B cell (primary cell): ENCODE data around the gene DNAJC16. TPM values are rescaled to one million over a fixed set of nuclear protein-coding genes. Genes with fewer than 3 reads are reported as not detected.

Experiments used
- ATAC-seq: fragments of 200-7000 bp; cut with Tn5 transposase; one replicate; pipeline ENCODE4 v1.10.0; 2021; ENCODE audit warnings: low read depth, mild to moderate bottlenecking, moderate number of reproducible peaks, moderate library complexity
- CTCF ChIA-PET: fragments of 350-600 bp; sonication (Branson Sonifier 250); formaldehyde crosslinking; loops from one replicate; lab custom pipeline; 2021; ENCODE audit warnings: antibody characterized with exemption, inconsistent platforms; lab: Charles Lee
- POLR2A ChIA-PET: fragments of 350-600 bp; sonication (Branson Sonifier 250); formaldehyde crosslinking; loops from one replicate; lab custom pipeline; 2021; ENCODE audit warnings: antibody characterized with exemption; lab: Charles Lee
- DNase-seq: peaks from one replicate; pipeline ENCODE4 v3.0.0; 2013
- H2AFZ ChIP-seq: 2 replicates; pipeline ENCODE4 v1.6.1; 2012; ENCODE audit warnings: mild to moderate bottlenecking, low read depth, low read length; ENCODE audit not compliant: insufficient read depth, poor library complexity, severe bottlenecking
- H3K27ac ChIP-seq, 2 donors: 1 replicate in 1 of 2; 2 replicates in 1 of 2; pipeline ENCODE4 v1.5.1; 2012 to 2013; ENCODE audit warnings: low read length in 2 of 2, mild to moderate bottlenecking in 2 of 2, moderate library complexity in 1 of 2
- H3K27me3 ChIP-seq, 4 experiments: fragments of 200-600 bp in 1 of 4; sonication (generic) in 1 of 4; replicated peaks in 1 of 4; 1 replicate in 2 of 4; 2 replicates in 2 of 4; pipeline versions ENCODE4 v1.6.1 to v1.7.0; 2013 to 2016; ENCODE audit warnings: low read length in 3 of 4, mild to moderate bottlenecking in 2 of 4, mixed read lengths in 1 of 4, moderate library complexity in 1 of 4; ENCODE audit not compliant: insufficient read depth in 4 of 4, control insufficient read depth in 3 of 4; ENCODE audit errors: control extremely low read depth in 1 of 4
- H3K36me3 ChIP-seq, 2 experiments: replicated peaks in 1 of 2; 1 replicate in 1 of 2; 2 replicates in 1 of 2; pipeline versions ENCODE4 v1.6.1 to v1.7.1; 2013; ENCODE audit warnings: low read length in 1 of 2; ENCODE audit not compliant: insufficient read depth in 2 of 2, control insufficient read depth in 1 of 2; ENCODE audit errors: control extremely low read depth in 1 of 2, extremely low read depth in 1 of 2
- H3K4me1 ChIP-seq, 2 donors: fragments of 200-600 bp in 1 of 2; sonication (generic) in 1 of 2; 1 replicate in 1 of 2; 2 replicates in 1 of 2; pipeline versions ENCODE4 v1.5.1 to v1.6.1; 2013 to 2017; ENCODE audit warnings: low read length in 2 of 2; ENCODE audit not compliant: control insufficient read depth in 2 of 2, insufficient read depth in 2 of 2
- H3K4me2 ChIP-seq: replicated peaks from 2 replicates; pipeline ENCODE3; 2012; ENCODE audit warnings: mild to moderate bottlenecking, low read depth, low read length; ENCODE audit not compliant: poor library complexity, severe bottlenecking
- H3K4me3 ChIP-seq, 5 experiments: fragments of 200-600 bp in 1 of 5; sonication (generic) in 1 of 5; 1 replicate in 3 of 5; 2 replicates in 2 of 5; pipeline versions ENCODE4 v1.5.1 to v1.7.0; 2011 to 2016; ENCODE audit warnings: low read length in 4 of 5, mild to moderate bottlenecking in 4 of 5, low read depth in 2 of 5, control low read depth in 1 of 5, moderate library complexity in 1 of 5; ENCODE audit not compliant: insufficient read depth in 1 of 5; ENCODE audit errors: control extremely low read depth in 1 of 5, extremely low read depth in 1 of 5
- H3K79me2 ChIP-seq: fragments of 200-600 bp; sonication (generic); one replicate; pipeline ENCODE4 v1.6.0; 2016; ENCODE audit warnings: low read length; ENCODE audit not compliant: control insufficient read depth, insufficient read depth
- H3K9ac ChIP-seq: fragments of 200-600 bp; sonication (generic); 2 replicates; pipeline ENCODE4 v1.6.1; 2017; ENCODE audit warnings: mild to moderate bottlenecking, low read length, moderate library complexity
- H3K9me3 ChIP-seq, 3 donors: one replicate each; pipeline versions ENCODE4 v1.6.1 to v1.7.1; 2013; ENCODE audit warnings: low read length in 2 of 3; ENCODE audit not compliant: control insufficient read depth in 2 of 3, insufficient read depth in 1 of 3; ENCODE audit errors: control extremely low read depth in 1 of 3
- H4K20me1 ChIP-seq: 2 replicates; pipeline ENCODE4 v1.6.0; 2012; ENCODE audit warnings: mild to moderate bottlenecking, low read length; ENCODE audit not compliant: insufficient read depth, control insufficient read depth, poor library complexity, severe bottlenecking
- H3K27ac Mint-ChIP-seq: one replicate; pipeline ENCODE4 v1.8.0; 2021; ENCODE audit warnings: mixed read lengths
- H3K27me3 Mint-ChIP-seq: one replicate; pipeline ENCODE4 v1.8.0; 2021; ENCODE audit warnings: mixed read lengths
- H3K4me1 Mint-ChIP-seq: one replicate; pipeline ENCODE4 v1.8.0; 2021; ENCODE audit warnings: mixed read lengths
- H3K4me3 Mint-ChIP-seq: one replicate; pipeline ENCODE4 v1.8.0; 2021; ENCODE audit warnings: mixed read lengths
- H3K9me3 Mint-ChIP-seq: one replicate; pipeline ENCODE4 v1.8.0; 2022; ENCODE audit warnings: mixed read lengths; ENCODE audit not compliant: insufficient read depth
- EZH2 ChIP-seq: IDR thresholded peaks from 2 replicates; pipeline ENCODE4 v1.6.1; 2012; ENCODE audit warnings: borderline replicate concordance, low read depth, mild to moderate bottlenecking, moderate library complexity, low read length; ENCODE audit not compliant: insufficient read depth, poor library complexity, severe bottlenecking
- WGBS: methylation state at CpG from one replicate; pipeline ENCODE4 v1.1.5; 2013; ENCODE audit warnings: missing lambda C conversion rate; ENCODE audit not compliant: insufficient coverage; 5-methylcytosine and 5-hydroxymethylcytosine counted together
- intact Hi-C: fragments of 100-400 bp; cut with micrococcal nuclease; formaldehyde crosslinking; loops from one replicate; pipeline ENCODE4 v1.10.0; 2022
- polyA plus RNA-seq: library from polyadenylated mRNA; depleted of rRNA; stranded (reverse); fragments of >200 nt; gene quantifications from 2 replicates; pipeline ENCODE4 v1.2.3, GENCODE V29; 2012
- total RNA-seq, 2 donors: library from RNA; stranded (reverse); fragments of 120-200 nt in 1 of 2; gene quantifications; 1 replicate in 1 of 2; 2 replicates in 1 of 2; pipeline versions ENCODE4 v1.2.3 to v1.2.4, GENCODE V29; 2013 to 2022
- TF ChIP-seq, protein P1 (sequence below): fragments of 200-600 bp; IDR thresholded peaks from one replicate; pipeline ENCODE4 v1.8.0; 2022; ENCODE audit warnings: antibody characterized with exemption, mild to moderate bottlenecking

DNAJC16 gene
- total and polyA plus RNA-seq, 2 donors (not counting 1 experiment from before 2014, with no cell fraction given): 16.9 to 47.1 TPM

DNA sequence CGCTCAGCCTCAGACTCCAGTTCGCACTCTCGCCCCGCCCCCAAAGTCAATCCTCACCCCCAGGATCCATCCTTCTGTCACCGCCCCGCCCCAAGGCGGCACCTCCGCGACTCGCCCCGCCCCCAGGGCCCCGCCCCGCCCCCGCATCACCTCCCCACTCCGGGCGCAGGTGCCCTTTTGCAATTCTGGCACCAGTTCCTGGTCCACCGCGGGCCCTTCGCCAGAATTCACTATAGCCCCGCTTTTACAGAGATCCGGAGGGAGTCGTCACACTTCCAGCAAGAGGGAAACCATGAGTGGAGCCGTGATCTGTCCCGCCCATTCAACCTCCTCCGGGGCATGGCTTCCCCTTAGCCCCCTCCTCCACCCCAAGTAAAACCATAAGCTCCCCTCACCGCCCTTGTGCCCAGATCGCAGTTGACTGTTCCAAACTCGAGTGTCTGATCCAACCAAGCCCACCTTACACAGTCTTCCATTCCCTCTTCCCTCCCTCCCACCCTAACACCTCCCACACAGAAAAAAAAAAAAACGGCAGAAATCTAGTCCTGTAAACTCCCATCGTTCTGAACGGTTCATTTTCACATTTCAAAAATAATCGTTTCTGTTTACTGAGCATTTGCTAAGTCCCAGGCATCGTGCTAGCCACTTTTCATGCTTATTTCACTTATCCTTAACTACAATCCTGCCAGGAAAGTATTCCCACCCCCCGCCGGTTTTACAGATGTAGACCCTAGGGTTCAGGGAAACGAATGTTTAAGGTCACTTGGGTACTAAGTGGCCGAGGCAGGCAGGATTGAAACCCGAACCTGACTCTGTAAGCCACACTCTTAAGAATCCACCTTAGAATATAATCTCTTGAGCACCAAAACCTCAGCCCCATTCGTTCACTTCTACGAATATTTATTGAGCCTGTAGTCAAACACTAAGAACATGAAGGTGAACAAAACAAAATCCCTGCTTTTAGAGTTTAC lies 1.3 kb upstream of the DNAJC16 start:
- peaks cover 58% of the 10 kb centered on the region for H3K79me2 ChIP-seq
- no peak for TF ChIP-seq EZH2
- TF ChIP-seq, protein P1, sequence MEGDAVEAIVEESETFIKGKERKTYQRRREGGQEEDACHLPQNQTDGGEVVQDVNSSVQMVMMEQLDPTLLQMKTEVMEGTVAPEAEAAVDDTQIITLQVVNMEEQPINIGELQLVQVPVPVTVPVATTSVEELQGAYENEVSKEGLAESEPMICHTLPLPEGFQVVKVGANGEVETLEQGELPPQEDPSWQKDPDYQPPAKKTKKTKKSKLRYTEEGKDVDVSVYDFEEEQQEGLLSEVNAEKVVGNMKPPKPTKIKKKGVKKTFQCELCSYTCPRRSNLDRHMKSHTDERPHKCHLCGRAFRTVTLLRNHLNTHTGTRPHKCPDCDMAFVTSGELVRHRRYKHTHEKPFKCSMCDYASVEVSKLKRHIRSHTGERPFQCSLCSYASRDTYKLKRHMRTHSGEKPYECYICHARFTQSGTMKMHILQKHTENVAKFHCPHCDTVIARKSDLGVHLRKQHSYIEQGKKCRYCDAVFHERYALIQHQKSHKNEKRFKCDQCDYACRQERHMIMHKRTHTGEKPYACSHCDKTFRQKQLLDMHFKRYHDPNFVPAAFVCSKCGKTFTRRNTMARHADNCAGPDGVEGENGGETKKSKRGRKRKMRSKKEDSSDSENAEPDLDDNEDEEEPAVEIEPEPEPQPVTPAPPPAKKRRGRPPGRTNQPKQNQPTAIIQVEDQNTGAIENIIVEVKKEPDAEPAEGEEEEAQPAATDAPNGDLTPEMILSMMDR: no peak
- intact Hi-C loops: loop anchor here (1.0 to 10.0 kb wide), 7 partner anchors 45 to 1119 kb away; partner anchors contain the start of genes CPLANE2, DDI2 and NECAP2
- peak overlapping the region; percentile 81 for H2AFZ ChIP-seq
- ATAC-seq: no peak
- peaks cover 56% of the 10 kb centered on the region for H3K4me1 Mint-ChIP-seq
- peak overlapping the region; percentile 89 for H3K4me3 Mint-ChIP-seq
- peaks cover 28 to 34% of the 10 kb centered on the region in 2 donors for H3K4me1 ChIP-seq
- WGBS: 6% methylated on average over 31 of the region's 40 CpGs
- no peaks in the 10 kb centered on the region for H3K9me3 Mint-ChIP-seq
- peak overlapping the region; percentile 99 for H3K27ac ChIP-seq
- peak overlapping the region; percentile 88 for H3K9ac ChIP-seq
- H3K27me3 Mint-ChIP-seq: no peaks in the 10 kb centered on the region
- H3K4me3 ChIP-seq: peak overlapping the region; percentile 19 to 91 (median 70)
- ChIA-PET CTCF (no interaction called here), POLR2A (no interaction called here)
- no peaks in the 10 kb centered on the region for H3K27me3 ChIP-seq
- no peaks in the 10 kb centered on the region for H3K9me3 ChIP-seq
- peak overlapping the region; percentile 99 for H3K27ac Mint-ChIP-seq
- H3K4me2 ChIP-seq: peak overlapping the region; percentile 91
- no peak for DNase-seq
- peaks cover 6% of the 10 kb centered on the region for H4K20me1 ChIP-seq
- no peaks in the 10 kb centered on the region for H3K36me3 ChIP-seq
